Globus pallidus (tissue), 1 donor: ENCODE results near the gene RHBDL1.
A peak's percentile ranks its signal among the peaks of the same experiment; 100 is the strongest.

ENCODE experiments used
- DNase-seq: peaks from one replicate; pipeline ENCODE4 v3.0.0-alpha.2; 2015; ENCODE audit warnings: low spot score

The RHBDL1 gene

GRCh38 chr16:674968-675883 lies at the start of gene RHBDL1:
Gene RHBDL1, plus strand, starts transcription at chr16:675671. Its CDS starts 120 bp downstream, at chr16:675791.
- no peak for DNase-seq

GRCh38 chr16:625977-626765 lies 49.3 kb upstream of the RHBDL1 start:
- DNase-seq = no peak

GRCh38 chr16:626787-627453 lies 48.6 kb upstream of the RHBDL1 start:
- DNase-seq = no peak

GRCh38 chr16:627454-628239 lies 47.8 kb upstream of the RHBDL1 start:
- DNase-seq = no peak

GRCh38 chr16:628321-629061 lies 47.0 kb upstream of the RHBDL1 start:
- no peak for DNase-seq

- DNase-seq = no peak
Measured at GRCh38 chr16:629185-629832, 46.2 kb upstream of the RHBDL1 start.

- DNase-seq = no peak
Measured at GRCh38 chr16:629833-630248, 45.6 kb upstream of the RHBDL1 start.

- no peak for DNase-seq
Measured at GRCh38 chr16:630249-630814, 45.1 kb upstream of the RHBDL1 start.

GRCh38 chr16:630815-631405 lies 44.6 kb upstream of the RHBDL1 start, which contains the start of gene WFIKKN1:
Gene WFIKKN1, plus strand, starts transcription at chr16:630985. Its CDS starts 269 bp downstream, at chr16:631254.
- no peak for DNase-seq

- DNase-seq = no peak
Measured at GRCh38 chr16:631808-632358, 43.6 kb upstream of the RHBDL1 start.

GRCh38 chr16:632486-633335 lies 42.8 kb upstream of the RHBDL1 start:
- DNase-seq = no peak

- DNase-seq = no peak
Measured at GRCh38 chr16:633336-634050, 42.0 kb upstream of the RHBDL1 start.

GRCh38 chr16:634051-634670 lies 41.3 kb upstream of the RHBDL1 start:
- no peak for DNase-seq

GRCh38 chr16:634996-635395 lies 40.5 kb upstream of the RHBDL1 start:
- DNase-seq = no peak

- DNase-seq = no peak
Measured at GRCh38 chr16:635573-636205, 39.8 kb upstream of the RHBDL1 start.

GRCh38 chr16:636206-637080 lies 39.0 kb upstream of the RHBDL1 start, which contains the start of gene METTL26:
Gene METTL26, minus strand, starts transcription at chr16:636305. Its CDS starts 15 bp downstream, at chr16:636290.
- peak; percentile 95 for DNase-seq
